Uterus (tissue), 4 donors: ENCODE data around the gene IFNG-AS1. TPM values are rescaled to one million over a fixed set of nuclear protein-coding genes. Genes with fewer than 3 reads are reported as not detected.

Source experiments
- DNase-seq, 2 donors: peaks; one replicate each; pipeline ENCODE4 v3.0.0-alpha.2; 2019 to 2020
- H3K27ac ChIP-seq, 2 donors: fragments of 200-600 bp; sonication (generic); 1 replicate in 1 of 2; 2 replicates in 1 of 2; pipeline ENCODE4 v1.5.1; 2016 to 2018
- H3K27me3 ChIP-seq, 2 donors: fragments of 200-600 bp; sonication (generic); one replicate each; pipeline ENCODE4 v1.5.1; 2018 to 2019; ENCODE audit warnings: control low read depth in 1 of 2
- H3K36me3 ChIP-seq, 2 donors: fragments of 200-600 bp; sonication (generic); one replicate each; pipeline ENCODE4 v1.5.1; 2019; ENCODE audit warnings: control low read depth in 1 of 2
- H3K4me1 ChIP-seq, 2 donors: fragments of 200-600 bp; sonication (generic); one replicate each; pipeline ENCODE4 v1.5.1; 2018 to 2019; ENCODE audit warnings: control low read depth in 1 of 2
- H3K4me3 ChIP-seq, 2 donors: fragments of 200-600 bp; sonication (generic); 1 replicate in 1 of 2; 2 replicates in 1 of 2; pipeline ENCODE4 v1.5.1; 2018 to 2019; ENCODE audit warnings: mild to moderate bottlenecking in 1 of 2
- H3K9me3 ChIP-seq, 2 donors: fragments of 200-600 bp; sonication (generic); one replicate each; pipeline ENCODE4 v1.5.1; 2019; ENCODE audit warnings: control low read depth in 1 of 2
- CTCF ChIP-seq, 4 experiments: fragments of 200-600 bp in 2 of 4; fragments of 450-650 bp in 2 of 4; sonication (generic) in 2 of 4; IDR thresholded peaks; one replicate each; pipeline ENCODE4 v1.5.1; 2016 to 2019; ENCODE audit warnings: antibody characterized with exemption in 4 of 4, mild to moderate bottlenecking in 2 of 4, moderate library complexity in 1 of 4
- POLR2A ChIP-seq, 2 donors: fragments of 450-650 bp; IDR thresholded peaks; one replicate each; pipeline ENCODE4 v1.6.1; 2016; ENCODE audit warnings: antibody characterized with exemption in 2 of 2, mild to moderate bottlenecking in 1 of 2, moderate library complexity in 1 of 2
- intact Hi-C: fragments of 100-400 bp; cut with DNase I; formaldehyde crosslinking; loops from one replicate; pipeline ENCODE4 v1.15.1; 2023; ENCODE audit warnings: low total_unique reads
- total RNA-seq, 4 donors: library from RNA; depleted of rRNA in 3 of 4; stranded (reverse); fragments of >200 nt in 3 of 4; gene quantifications; one replicate each; pipeline versions ENCODE4 v1.1.0 to v1.2.4, GENCODE V29; 2014 to 2023
- donor health status: DM: yes; HTN: yes; CAD: no.

IFNG-AS1 gene
- not detected for total RNA-seq

- H3K27me3 ChIP-seq: no peaks in the 10 kb centered on the region
- DNase-seq: no peak
- intact Hi-C loops: no loop called here
These were observed at the start of gene IFNG-AS1 for GRCh38 chr12:67989184-67989920. IFNG-AS1 (plus strand) TSS chr12:67989447.

GRCh38 chr12:67939611-67940010 is 49.6 kb upstream of the IFNG-AS1 start:
- DNase-seq: no peak
- TF ChIP-seq POLR2A (IDR thresholded peaks at IDR 0.05) (no peak), CTCF (IDR thresholded peaks at IDR 0.05) (no peak)
- Histone ChIP-seq H3K4me3 (no peak overlapping the region), H3K27ac (no peak overlapping the region), H3K9me3 (no peaks in the 10 kb centered on the region), H3K27me3 (no peaks in the 10 kb centered on the region), H3K36me3 (no peaks in the 10 kb centered on the region), H3K4me1 (peaks cover 3% of the 10 kb centered on the region in 2 donors)
- intact Hi-C loops: loop anchor here (10.0 kb wide), 2 partner anchors 295 to 585 kb away; partner anchors contain the start of gene DYRK2

More at GRCh38 chr12:67989184-67989920, at the start of gene IFNG-AS1:
- Histone ChIP-seq H3K36me3 (no peaks in the 10 kb centered on the region), H3K4me1 (no peaks in the 10 kb centered on the region), H3K9me3 (no peaks in the 10 kb centered on the region), H3K27ac (no peak within 1 kb of the TSS), H3K4me3 (no peak within 1 kb of the TSS)
- TF ChIP-seq POLR2A (IDR thresholded peaks at IDR 0.05): no peak
- no peak for TF ChIP-seq CTCF (IDR thresholded peaks at IDR 0.05)

- intact Hi-C loops: loop anchor here (10.0 kb wide), 2 partner anchors 296 to 586 kb away; partner anchors contain the start of gene DYRK2
- TF ChIP-seq CTCF (IDR thresholded peaks at IDR 0.05): no peak
- TF ChIP-seq POLR2A (IDR thresholded peaks at IDR 0.05): no peak
- Histone ChIP-seq H3K27ac (no peak overlapping the region), H3K9me3 (no peaks in the 10 kb centered on the region), H3K4me1 (peaks cover 3% of the 10 kb centered on the region in 2 donors), H3K4me3 (no peak overlapping the region), H3K36me3 (no peaks in the 10 kb centered on the region), H3K27me3 (no peaks in the 10 kb centered on the region)
- DNase-seq: no peak
These were observed 48.4 kb upstream of the IFNG-AS1 start for GRCh38 chr12:67940780-67941243.

GRCh38 chr12:67942724-67943123 is 46.5 kb upstream of the IFNG-AS1 start:
- DNase-seq: no peak
- Histone ChIP-seq H3K4me1 (peaks cover 3% of the 10 kb centered on the region in 2 donors), H3K9me3 (no peaks in the 10 kb centered on the region), H3K36me3 (no peaks in the 10 kb centered on the region), H3K27ac (peak overlapping the region in 1 of 2 donors; percentile 27), H3K4me3 (no peak overlapping the region), H3K27me3 (no peaks in the 10 kb centered on the region)
- TF ChIP-seq CTCF (IDR thresholded peaks at IDR 0.05): no peak
- TF ChIP-seq POLR2A (IDR thresholded peaks at IDR 0.05): no peak
- intact Hi-C loops: loop anchor here (10.0 kb wide), 2 partner anchors 298 to 588 kb away; partner anchors contain the start of gene DYRK2
